Muscle of arm (tissue), 12 donors: ENCODE data around the gene RPL27A. TPM values are rescaled to one million over a fixed set of nuclear protein-coding genes. Genes with fewer than 3 reads are reported as not detected.

Experiments
- DNase-seq: peaks from one replicate; pipeline ENCODE4 v3.0.0-alpha.2; 2013
- polyA plus RNA-seq, 12 donors: library from polyadenylated mRNA; unstranded; fragments of 120-200 nt; gene quantifications; one replicate each; pipeline ENCODE4 v1.2.1, GENCODE V29; 2013; ENCODE audit not compliant: insufficient read length in 12 of 12

The RPL27A gene
- polyA plus RNA-seq, 12 donors = 1,657 to 4,063 (median 3,244) TPM

- DNase-seq = peak; percentile 86
Measured at GRCh38 chr11:8671193-8671612, 11.4 kb upstream of the RPL27A start.

- no peak for DNase-seq
Measured at GRCh38 chr11:8671651-8672062, 10.9 kb upstream of the RPL27A start.

GRCh38 chr11:8672346-8672745 lies 10.2 kb upstream of the RPL27A start:
- no peak for DNase-seq

- DNase-seq = no peak
Measured at GRCh38 chr11:8674859-8675258, 7.7 kb upstream of the RPL27A start.

- no peak for DNase-seq
Measured at GRCh38 chr11:8676458-8676857, 6.1 kb upstream of the RPL27A start.

GRCh38 chr11:8679006-8679405 lies 3.6 kb upstream of the RPL27A start:
- no peak for DNase-seq

GRCh38 chr11:8681837-8682302 lies 722 bp upstream of the RPL27A start:
- DNase-seq = no peak

- no peak for DNase-seq
Measured at GRCh38 chr11:8683115-8683807, 669 bp downstream of the RPL27A start.

- no peak for DNase-seq
Measured at GRCh38 chr11:8684600-8685290, 2.2 kb downstream of the RPL27A start.

- DNase-seq = no peak
Measured at GRCh38 chr11:8685306-8685705, 2.7 kb downstream of the RPL27A start.

GRCh38 chr11:8685820-8686219 lies 3.2 kb downstream of the RPL27A start:
- no peak for DNase-seq

- DNase-seq = no peak
Measured at GRCh38 chr11:8686325-8686724, 3.7 kb downstream of the RPL27A start.

- peak; percentile 95 for DNase-seq
Measured at GRCh38 chr11:8688414-8689362, 6.1 kb downstream of the RPL27A start.

- no peak for DNase-seq
Measured at GRCh38 chr11:8689726-8690255, 7.2 kb downstream of the RPL27A start.

- DNase-seq = no peak
Measured at GRCh38 chr11:8690374-8691342, 8.1 kb downstream of the RPL27A start.

GRCh38 chr11:8691601-8692000 lies 9.0 kb downstream of the RPL27A start:
- no peak for DNase-seq

- no peak for DNase-seq
Measured at GRCh38 chr11:8692417-8692816, 9.8 kb downstream of the RPL27A start.

- no peak for DNase-seq
Measured at GRCh38 chr11:8693010-8693551, 10.5 kb downstream of the RPL27A start.

GRCh38 chr11:8693555-8693954 lies 11.0 kb downstream of the RPL27A start:
- no peak for DNase-seq

GRCh38 chr11:8694137-8694536 lies 11.5 kb downstream of the RPL27A start:
- DNase-seq = no peak
